Caco-2 (cell line): ENCODE results near the gene SOX5. TPM values are rescaled to one million over a fixed set of nuclear protein-coding genes. Genes with fewer than 3 reads are reported as not detected.

Source experiments
- BruUV-seq: library from RNA; stranded (reverse); fragments of 400-500 nt; replicated peaks from 2 replicates; lab custom pipeline; 2021; lab: Mats Ljungman, UMichigan
- CTCF ChIA-PET: fragments of 300-600 bp; sonication (Branson Sonifier 250); formaldehyde crosslinking; loops from one replicate; lab custom pipeline; 2022; ENCODE audit warnings: antibody characterized with exemption; lab: Charles Lee
- POLR2A ChIA-PET: fragments of 300-600 bp; sonication (Branson Sonifier 250); formaldehyde crosslinking; loops from one replicate; lab custom pipeline; 2022; ENCODE audit warnings: antibody characterized with exemption; lab: Charles Lee
- DNase-seq, 2 experiments: peaks; one replicate each; pipeline versions ENCODE4 v3.0.0 to v3.0.0-alpha.2; 2020 to 2022
- H3K27me3 ChIP-seq: replicated peaks from 2 replicates; pipeline ENCODE4 v1.6.0; 2011; ENCODE audit warnings: low read length; ENCODE audit not compliant: control insufficient read depth, insufficient read depth
- H3K36me3 ChIP-seq: 2 replicates; pipeline ENCODE4 v1.5.1; 2011; ENCODE audit warnings: low read length; ENCODE audit not compliant: control insufficient read depth, insufficient read depth
- H3K4me1 ChIP-seq: fragments of 250-450 bp; sonication (Bioruptor Pico); 2 replicates; pipeline ENCODE4 v1.5.1; 2020; ENCODE audit warnings: mild to moderate bottlenecking
- H3K4me3 ChIP-seq: 2 replicates; pipeline ENCODE4 v1.5.1; 2011; ENCODE audit warnings: low read depth, mild to moderate bottlenecking, control low read depth, low read length
- H3K9me3 ChIP-seq: fragments of 250-450 bp; sonication (Bioruptor Pico); 2 replicates; pipeline ENCODE4 v1.5.1; 2020; ENCODE audit warnings: mild to moderate bottlenecking, moderate library complexity
- H3K27ac Mint-ChIP-seq: one replicate; pipeline ENCODE4 v1.8.0; 2022; ENCODE audit warnings: mixed read lengths; ENCODE audit not compliant: unreplicated experiment
- H3K27me3 Mint-ChIP-seq: one replicate; pipeline ENCODE4 v1.8.0; 2022; ENCODE audit warnings: mixed read lengths; ENCODE audit not compliant: insufficient read depth, unreplicated experiment
- H3K36me3 Mint-ChIP-seq: one replicate; pipeline ENCODE4 v1.8.0; 2022; ENCODE audit warnings: mild to moderate bottlenecking, mixed read lengths; ENCODE audit not compliant: insufficient read depth, unreplicated experiment
- H3K4me1 Mint-ChIP-seq: one replicate; pipeline ENCODE4 v1.8.0; 2022; ENCODE audit warnings: low read depth, mixed read lengths; ENCODE audit not compliant: unreplicated experiment
- H3K4me3 Mint-ChIP-seq: one replicate; pipeline ENCODE4 v1.8.0; 2022; ENCODE audit warnings: mild to moderate bottlenecking, moderate library complexity, mixed read lengths; ENCODE audit not compliant: unreplicated experiment
- H3K9me3 Mint-ChIP-seq: one replicate; pipeline ENCODE4 v1.8.0; 2022; ENCODE audit warnings: mixed read lengths; ENCODE audit not compliant: unreplicated experiment
- CTCF ChIP-seq, 2 experiments: fragments of 200-600 bp in 1 of 2; IDR thresholded peaks; 1 replicate in 1 of 2; 2 replicates in 1 of 2; pipeline versions ENCODE4 v1.5.1 to v1.8.0; 2011 to 2022; ENCODE audit warnings: antibody characterized with exemption in 1 of 2, control low read depth in 1 of 2, inconsistent platforms in 1 of 2, low read depth in 1 of 2, low read length in 1 of 2, mild to moderate bottlenecking in 1 of 2, moderate library complexity in 1 of 2; ENCODE audit not compliant: insufficient read depth in 1 of 2, severe bottlenecking in 1 of 2, unreplicated experiment in 1 of 2
- intact Hi-C: fragments of 100-400 bp; cut with micrococcal nuclease; formaldehyde crosslinking; loops from one replicate; pipeline ENCODE4 v1.10.0; 2022; ENCODE audit not compliant: unreplicated experiment
- total RNA-seq: library from RNA; stranded (reverse); gene quantifications from 2 replicates; pipeline ENCODE4 v1.2.3, GENCODE V29; 2022

The SOX5 gene
- total RNA-seq, 1 experiment from 2014 or later = 15.4 TPM

DNA sequence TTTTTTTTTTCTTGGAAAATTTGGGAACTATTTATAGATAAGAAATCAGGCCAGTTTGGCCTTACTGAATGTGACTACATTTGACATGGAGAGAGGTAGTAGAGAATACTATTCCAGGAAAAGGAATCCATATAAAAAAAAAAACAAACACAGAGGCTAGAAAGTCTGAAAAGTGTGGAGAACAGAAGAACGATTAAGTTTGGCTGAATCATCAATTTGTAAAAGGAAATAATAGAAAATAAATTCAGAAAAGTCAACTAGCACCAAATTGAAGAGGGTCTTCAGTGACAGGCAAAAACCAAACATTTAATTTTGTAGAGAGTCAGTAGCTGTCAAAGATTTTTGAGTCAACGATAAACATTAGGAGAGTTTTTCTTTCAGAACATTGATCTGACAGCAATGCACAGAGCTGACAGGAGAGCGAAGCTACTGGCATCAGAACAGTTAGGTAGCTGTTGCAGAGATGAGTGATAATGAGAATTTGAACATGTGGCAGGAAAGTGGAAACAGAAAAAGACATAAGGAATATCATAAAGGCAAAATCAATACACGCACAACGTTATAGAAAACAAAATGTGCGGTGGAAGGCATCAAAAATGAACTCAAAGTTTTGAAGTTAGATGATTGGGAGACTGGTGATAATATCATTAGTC lies 241.2 kb downstream of the SOX5 start:
- intact Hi-C loops = no loop called here
- BruUV-seq = no TSS peak
- no peaks in the 10 kb centered on the region for H3K9me3 Mint-ChIP-seq
- no peaks in the 10 kb centered on the region for H3K27me3 Mint-ChIP-seq
- no peak overlapping the region for H3K27ac Mint-ChIP-seq
- H3K36me3 Mint-ChIP-seq = no peaks in the 10 kb centered on the region
- no peak overlapping the region for H3K4me3 Mint-ChIP-seq
- Histone ChIP-seq H3K4me1 (no peaks in the 10 kb centered on the region), H3K4me3 (no peak overlapping the region), H3K36me3 (no peaks in the 10 kb centered on the region), H3K27me3 (no peaks in the 10 kb centered on the region; the same call in 1 of the 2 replicates), H3K9me3 (0 out of 2 replicates have a peak, but pooled peaks cover 5% of the 10 kb centered on the region)
- ChIA-PET POLR2A (no interaction called here), CTCF (no interaction called here)
- no peak for DNase-seq
- no peak for TF ChIP-seq CTCF (IDR thresholded peaks at IDR 0.05; ENCODE audit: insufficient read depth in 1 of 2, low read depth in 1 of 2, low read length in 1 of 2, severe bottlenecking in 1 of 2, unreplicated experiment in 1 of 2)
- no peaks in the 10 kb centered on the region for H3K4me1 Mint-ChIP-seq

DNA sequence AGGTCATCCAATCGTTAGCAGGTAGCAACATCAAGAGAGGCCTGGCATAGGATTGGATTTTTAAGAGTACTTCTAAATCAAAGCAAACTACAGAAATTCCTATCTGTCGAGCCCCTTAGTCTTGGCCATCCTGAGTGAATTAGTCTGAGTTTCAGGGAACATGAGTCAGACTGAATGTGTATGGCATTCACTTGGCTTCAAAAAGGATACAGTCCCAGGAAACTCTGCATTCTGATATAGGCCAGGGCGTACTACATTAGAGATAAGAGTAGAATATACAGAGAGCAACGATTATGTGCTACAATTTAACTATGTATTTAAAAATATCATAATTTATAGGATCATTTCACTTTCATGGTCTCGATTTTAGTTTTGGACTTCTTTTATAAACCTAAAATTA lies 242.2 kb downstream of the SOX5 start:
- no peaks in the 10 kb centered on the region for H3K9me3 Mint-ChIP-seq
- H3K36me3 Mint-ChIP-seq = no peaks in the 10 kb centered on the region
- no peak overlapping the region for H3K4me3 Mint-ChIP-seq
- no peaks in the 10 kb centered on the region for H3K4me1 Mint-ChIP-seq
- Histone ChIP-seq H3K27me3 (no peaks in the 10 kb centered on the region; the same call in 1 of the 2 replicates), H3K9me3 (0 out of 2 replicates have a peak, but pooled peaks cover 5% of the 10 kb centered on the region), H3K4me1 (no peaks in the 10 kb centered on the region), H3K36me3 (no peaks in the 10 kb centered on the region), H3K4me3 (no peak overlapping the region)
- no peak overlapping the region for H3K27ac Mint-ChIP-seq
- ChIA-PET POLR2A (no interaction called here), CTCF (no interaction called here)
- intact Hi-C loops = no loop called here
- no peak for DNase-seq
- H3K27me3 Mint-ChIP-seq = no peaks in the 10 kb centered on the region
- TF ChIP-seq CTCF (IDR thresholded peaks at IDR 0.05; ENCODE audit: insufficient read depth in 1 of 2, low read depth in 1 of 2, low read length in 1 of 2, severe bottlenecking in 1 of 2, unreplicated experiment in 1 of 2) = no peak
- no TSS peak for BruUV-seq

DNA sequence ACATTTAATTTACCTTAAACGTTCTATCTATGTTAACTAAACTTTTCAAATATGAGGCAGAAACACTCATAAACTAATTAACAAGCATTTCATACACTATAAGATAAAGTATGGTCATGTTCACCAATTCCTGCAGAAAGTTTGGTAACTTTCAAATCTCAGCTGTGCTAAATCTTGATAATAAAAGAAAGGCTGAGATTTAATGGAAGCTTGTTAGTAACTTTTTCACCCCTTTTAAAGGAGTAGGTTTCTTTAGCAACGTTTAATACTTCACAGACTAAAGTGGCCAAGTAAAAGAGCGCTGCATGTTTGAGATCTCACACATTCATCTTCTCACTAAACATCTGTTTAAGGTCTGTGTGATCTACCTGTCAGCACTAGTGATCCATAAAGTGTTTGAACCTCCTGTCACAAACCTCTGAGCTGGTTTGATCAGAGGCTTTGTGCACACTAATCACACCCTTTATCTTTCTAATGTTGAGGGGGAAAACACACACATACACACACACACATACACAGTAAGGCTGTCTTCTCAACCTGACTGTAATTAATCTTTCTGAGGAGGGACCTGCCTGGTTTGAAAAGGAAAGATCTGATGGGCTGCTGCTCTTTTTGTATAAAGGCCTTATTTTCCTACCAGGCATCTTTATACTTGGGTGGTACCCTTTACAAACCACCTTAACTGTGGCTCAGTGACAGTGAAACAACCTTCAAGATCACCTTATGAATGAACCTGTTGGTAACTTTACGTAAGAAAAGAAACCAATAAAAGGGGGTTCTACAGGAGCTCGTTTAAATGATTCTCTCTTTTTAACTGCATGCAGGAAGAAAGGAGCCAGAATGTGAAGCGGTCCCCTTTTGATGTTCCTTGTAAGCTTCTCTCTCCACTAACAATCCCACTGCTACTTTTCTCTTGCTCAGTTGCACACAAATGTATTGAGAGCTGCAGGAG lies 244.2 kb downstream of the SOX5 start:
- no peaks in the 10 kb centered on the region for H3K27me3 Mint-ChIP-seq
- no peak for DNase-seq
- TF ChIP-seq CTCF (IDR thresholded peaks at IDR 0.05; ENCODE audit: insufficient read depth in 1 of 2, low read depth in 1 of 2, low read length in 1 of 2, severe bottlenecking in 1 of 2, unreplicated experiment in 1 of 2) = no peak
- H3K4me1 Mint-ChIP-seq = no peaks in the 10 kb centered on the region
- intact Hi-C loops = no loop called here
- H3K9me3 Mint-ChIP-seq = no peaks in the 10 kb centered on the region
- BruUV-seq = no TSS peak
- H3K9me3 ChIP-seq = 0 out of 2 replicates have a peak, but pooled peaks cover 5% of the 10 kb centered on the region
- H3K27ac Mint-ChIP-seq = no peak overlapping the region
- H3K36me3 ChIP-seq = no peaks in the 10 kb centered on the region
- no peaks in the 10 kb centered on the region; the same call in 1 of the 2 replicates for H3K27me3 ChIP-seq
- ChIA-PET POLR2A (no interaction called here), CTCF (no interaction called here)
- no peak overlapping the region for H3K4me3 ChIP-seq
- no peaks in the 10 kb centered on the region for H3K36me3 Mint-ChIP-seq
- no peak overlapping the region for H3K4me3 Mint-ChIP-seq
- H3K4me1 ChIP-seq = no peaks in the 10 kb centered on the region
